ENCODE data around the gene UNC5C. TPM values are rescaled to one million over a fixed set of nuclear protein-coding genes. Genes with fewer than 3 reads are reported as not detected.

The UNC5C gene
- total and polyA plus RNA-seq, 2 of the 4 experiments (the other 2 are of a cell fraction), result under 0.01 TPM

- Histone ChIP-seq H4K5ac (ENCODE audit: low read depth, low read length) (no peak overlapping the region), H3K9me3 (ENCODE audit: control insufficient read depth, insufficient read depth, low read length) (no peaks in the 10 kb centered on the region), H3K9ac (ENCODE audit: low read depth, low read length) (no peak overlapping the region), H3K4ac (ENCODE audit: low read depth, low read length) (no peak overlapping the region), H2BK120ac (ENCODE audit: low read depth, low read length) (no peak overlapping the region), H4K91ac (ENCODE audit: insufficient read depth, low read depth, low read length) (no peak overlapping the region), H2BK20ac (ENCODE audit: low read depth, low read length) (no peak overlapping the region), H2BK5ac (ENCODE audit: low read depth, low read length, poor library complexity, severe bottlenecking) (no peak overlapping the region), H3K4me2 (ENCODE audit: low read depth, low read length) (no peak overlapping the region), H3K9me1 (ENCODE audit: insufficient read depth, low read length) (no peaks in the 10 kb centered on the region), H2AK9ac (replicated peaks; ENCODE audit: low read depth, low read length, poor library complexity) (no peak overlapping the region), H3K4me1 (ENCODE audit: control insufficient read depth, insufficient read depth, low read length) (no peaks in the 10 kb centered on the region), H4K8ac (ENCODE audit: low read depth in 2 of 2, low read length in 2 of 2) (no peak overlapping the region), H3K14ac (replicated peaks; ENCODE audit: low read depth, low read length) (no peak overlapping the region), H3K27ac (ENCODE audit: insufficient read depth, low read length) (no peak overlapping the region), H3K4me3 (ENCODE audit: insufficient read depth, low read depth, low read length) (no peak overlapping the region), H4K20me1 (ENCODE audit: insufficient read depth, low read length) (no peaks in the 10 kb centered on the region), H3K36me3 (ENCODE audit: control insufficient read depth, insufficient read depth, low read length) (no peaks in the 10 kb centered on the region), H2BK15ac (ENCODE audit: low read depth, low read length) (no peak overlapping the region), H3K79me1 (ENCODE audit: low read depth in 1 of 2, low read length in 2 of 2) (no peaks in the 10 kb centered on the region), H2AK5ac (ENCODE audit: low read depth, low read length) (no peak overlapping the region), H3K27me3 (ENCODE audit: control insufficient read depth, insufficient read depth, low read length) (no peaks in the 10 kb centered on the region), H3K23ac (ENCODE audit: low read depth, low read length) (no peak overlapping the region), H3K18ac (ENCODE audit: low read depth, low read length) (no peak overlapping the region), H3K56ac (ENCODE audit: extremely low read depth, insufficient read depth, low read length) (no peak overlapping the region), H2AFZ (replicated peaks; ENCODE audit: low read length, poor library complexity) (no peak overlapping the region)
- intact Hi-C loops (cut with micrococcal nuclease), result no loop called here
- POLR2A ChIA-PET (ENCODE audit: unreplicated experiment), result no interaction called here
- no peak for DNase-seq
- CTCF ChIA-PET, result no interaction called here
- WGBS, 2 experiments (ENCODE audit: extremely low coverage in 2 of 2, insufficient read length in 1 of 2), result no CpG with 5 or more reads among the region's 2 CpGs
- TF ChIP-seq RAD21 (IDR thresholded peaks at IDR 0.05; ENCODE audit: low read length) (no peak), POLR2A (IDR thresholded peaks at IDR 0.05; ENCODE audit: low read depth, low read length) (no peak), SMC3 (IDR thresholded peaks at IDR 0.05; ENCODE audit: low read depth, low read length) (no peak), NFE2L2 (IDR thresholded peaks at IDR 0.05; ENCODE audit: low read depth, low read length) (no peak), FOS (IDR thresholded peaks at IDR 0.05; ENCODE audit: low read depth, low read length) (no peak), MAZ (IDR thresholded peaks at IDR 0.05; ENCODE audit: borderline replicate concordance, low read depth, low read length) (no peak), USF2 (IDR thresholded peaks at IDR 0.05; ENCODE audit: low read depth, low read length) (no peak), BHLHE40 (IDR thresholded peaks at IDR 0.05; ENCODE audit: low read depth, low read length) (no peak), RCOR1 (IDR thresholded peaks at IDR 0.05; ENCODE audit: insufficient replicate concordance, low read length) (no peak), RFX5 (IDR thresholded peaks at IDR 0.05; ENCODE audit: low read depth, low read length) (no peak), MAFK (IDR thresholded peaks at IDR 0.05; ENCODE audit: low read depth, low read length) (no peak), MXI1 (IDR thresholded peaks at IDR 0.05; ENCODE audit: borderline replicate concordance, low read depth, low read length) (no peak)
- no TSS peak for BruUV-seq (replicated peaks)
- in situ Hi-C loops (cut with MboI; ENCODE audit: low sequenced_read_pairs), result no loop called here
- ATAC-seq (ENCODE audit: low read depth), result no peak
- dilution Hi-C loops (cut with HindIII; ENCODE audit: low sequenced_read_pairs, unreplicated experiment), result no loop called here
These were observed 22.7 kb downstream of the UNC5C start for GRCh38 chr4:95526075-95526474.
